Activated B cell treated with CpG ODN at 0.5 μM for 24 hours (primary cell): ENCODE results near the gene TNP2. TPM values are rescaled to one million over a fixed set of nuclear protein-coding genes. Genes with fewer than 3 reads are reported as not detected.

Experiments
- ATAC-seq: fragments of 200-7000 bp; cut with Tn5 transposase; one replicate; pipeline ENCODE4 v1.10.0; 2021; ENCODE audit warnings: low read depth, mild to moderate bottlenecking, moderate library complexity
- CTCF ChIA-PET: fragments of 350-600 bp; sonication (Branson Sonifier 250); formaldehyde crosslinking; loops from one replicate; lab custom pipeline; 2021; ENCODE audit warnings: antibody characterized with exemption; lab: Charles Lee
- POLR2A ChIA-PET: fragments of 350-600 bp; sonication (Branson Sonifier 250); formaldehyde crosslinking; loops from one replicate; lab custom pipeline; 2021; ENCODE audit warnings: antibody characterized with exemption; lab: Charles Lee
- DNase-seq: peaks from one replicate; pipeline ENCODE4 v3.0.0; 2022
- H3K27ac Mint-ChIP-seq: one replicate; pipeline ENCODE4 v1.8.0; 2020; ENCODE audit warnings: mixed read lengths
- H3K27me3 Mint-ChIP-seq: one replicate; pipeline ENCODE4 v1.8.0; 2021; ENCODE audit warnings: mixed read lengths
- H3K36me3 Mint-ChIP-seq: one replicate; pipeline ENCODE4 v1.8.0; 2021; ENCODE audit warnings: low read depth, mixed read lengths
- H3K4me1 Mint-ChIP-seq: one replicate; pipeline ENCODE4 v1.8.0; 2021; ENCODE audit warnings: mixed read lengths
- H3K4me3 Mint-ChIP-seq: one replicate; pipeline ENCODE4 v1.8.0; 2020; ENCODE audit warnings: mild to moderate bottlenecking, mixed read lengths
- H3K9me3 Mint-ChIP-seq: one replicate; pipeline ENCODE4 v1.8.0; 2020; ENCODE audit warnings: mixed read lengths
- CTCF ChIP-seq: fragments of 200-600 bp; IDR thresholded peaks from one replicate; pipeline ENCODE4 v1.8.0; 2022; ENCODE audit warnings: antibody characterized with exemption, mild to moderate bottlenecking
- intact Hi-C: fragments of 100-400 bp; cut with micrococcal nuclease; formaldehyde crosslinking; loops from one replicate; pipeline ENCODE4 v1.15.1; 2024
- total RNA-seq: library from RNA; stranded (reverse); gene quantifications from 2 replicates; pipeline ENCODE4 v1.2.3, GENCODE V29; 2022

Gene TNP2
- total RNA-seq, 1 donor from 2014 or later = not detected

GRCh38 chr16:11250091-11250785 is 18.9 kb downstream of the TNP2 start:
- ATAC-seq (no peak), DNase-seq (no peak)
- H3K36me3 Mint-ChIP-seq = peaks cover 37% of the 10 kb centered on the region
- TF ChIP-seq CTCF = no peak
- no peaks in the 10 kb centered on the region for H3K27me3 Mint-ChIP-seq
- peak overlapping the region; percentile 2 for H3K4me3 Mint-ChIP-seq
- intact Hi-C loops = loop anchor here (10.0 kb wide), 1 partner anchor 435 kb away; no protein-coding TSS in a partner anchor
- H3K27ac Mint-ChIP-seq = peak overlapping the region; percentile 68
- POLR2A ChIA-PET = interaction anchor here (0.6 to 4.1 kb wide), 7 partner anchors 17 to 282 kb away, joined by 3 to 38 read pairs (median 5); no protein-coding TSS in a partner anchor
- peaks cover 48% of the 10 kb centered on the region for H3K4me1 Mint-ChIP-seq
- no peaks in the 10 kb centered on the region for H3K9me3 Mint-ChIP-seq
- CTCF ChIA-PET = no interaction called here

- intact Hi-C loops = loop anchor here (10.0 kb wide), 1 partner anchor 435 kb away; no protein-coding TSS in a partner anchor
- no peaks in the 10 kb centered on the region for H3K27me3 Mint-ChIP-seq
- peaks cover 48% of the 10 kb centered on the region for H3K4me1 Mint-ChIP-seq
- TF ChIP-seq CTCF = no peak
- DNase-seq (no peak), ATAC-seq (no peak)
- no peaks in the 10 kb centered on the region for H3K9me3 Mint-ChIP-seq
- ChIA-PET CTCF (no interaction called here), POLR2A (interaction anchor here (0.6 to 4.1 kb wide), 4 partner anchors 25 to 281 kb away, joined by 3 to 38 read pairs (median 6); no protein-coding TSS in a partner anchor)
- peak overlapping the region; percentile 19 for H3K4me3 Mint-ChIP-seq
- no peak overlapping the region for H3K27ac Mint-ChIP-seq
- peaks cover 37% of the 10 kb centered on the region for H3K36me3 Mint-ChIP-seq
Measured at GRCh38 chr16:11249233-11250061, 19.7 kb downstream of the TNP2 start.

GRCh38 chr16:11248133-11248532 is 21.0 kb downstream of the TNP2 start:
- intact Hi-C loops = no loop called here

GRCh38 chr16:11245988-11246387 is 23.1 kb downstream of the TNP2 start:
- no peak overlapping the region for H3K27ac Mint-ChIP-seq
- H3K4me3 Mint-ChIP-seq = no peak overlapping the region
- no peak for TF ChIP-seq CTCF
- POLR2A ChIA-PET = interaction anchor here (0.5 to 2.0 kb wide), 6 partner anchors 9 to 112 kb away, joined by 3 to 10 read pairs (median 6); partner anchors contain the start of gene SOCS1
- no peaks in the 10 kb centered on the region for H3K9me3 Mint-ChIP-seq
- no peak for ATAC-seq
- CTCF ChIA-PET = interaction anchor here (1.0 to 1.2 kb wide), 2 partner anchors 9 to 108 kb away, joined by 3 read pairs; no protein-coding TSS in a partner anchor
- H3K27me3 Mint-ChIP-seq = no peaks in the 10 kb centered on the region
- DNase-seq = no peak
- intact Hi-C loops = no loop called here
- peaks cover 18% of the 10 kb centered on the region for H3K4me1 Mint-ChIP-seq
- H3K36me3 Mint-ChIP-seq = peaks cover 8% of the 10 kb centered on the region

More at GRCh38 chr16:11248133-11248532, 21.0 kb downstream of the TNP2 start:
- H3K36me3 Mint-ChIP-seq = peaks cover 27% of the 10 kb centered on the region
- TF ChIP-seq CTCF = no peak
- no peaks in the 10 kb centered on the region for H3K27me3 Mint-ChIP-seq
- DNase-seq (no peak), ATAC-seq (peak; percentile 27)
- H3K4me1 Mint-ChIP-seq = peaks cover 38% of the 10 kb centered on the region
- CTCF ChIA-PET = interaction anchor here (0.6 to 1.3 kb wide), 3 partner anchors 50 to 154 kb away, joined by 3 to 4 read pairs (median 3); no protein-coding TSS in a partner anchor
- H3K9me3 Mint-ChIP-seq = no peaks in the 10 kb centered on the region
- POLR2A ChIA-PET = interaction anchor here (0.6 to 1.6 kb wide), 8 partner anchors 12 to 686 kb away, joined by 3 to 12 read pairs (median 4); no protein-coding TSS in a partner anchor
- no peak overlapping the region for H3K4me3 Mint-ChIP-seq
- H3K27ac Mint-ChIP-seq = no peak overlapping the region
